PC-3 (cell line): ENCODE measurements around the gene ZNF774. TPM values are rescaled to one million over a fixed set of nuclear protein-coding genes. Genes with fewer than 3 reads are reported as not detected.

Experiments used
- ATAC-seq: fragments of 200-7000 bp; cut with Tn5 transposase; 2 replicates; pipeline ENCODE4 v1.9.1; 2020; ENCODE audit warnings: mild to moderate bottlenecking, moderate library complexity
- BruUV-seq: library from RNA; stranded (reverse); fragments of 400-500 nt; replicated peaks from 2 replicates; lab custom pipeline; 2021; lab: Mats Ljungman, UMichigan
- CTCF ChIA-PET: fragments of 300-600 bp; sonication (Branson Sonifier 250); formaldehyde crosslinking; loops from one replicate; lab custom pipeline; 2022; ENCODE audit warnings: antibody characterized with exemption; lab: Charles Lee
- POLR2A ChIA-PET: fragments of 300-600 bp; sonication (Branson Sonifier 250); formaldehyde crosslinking; loops from one replicate; lab custom pipeline; 2022; ENCODE audit warnings: antibody characterized with exemption; ENCODE audit not compliant: unreplicated experiment; lab: Charles Lee
- DNase-seq: peaks from one replicate; pipeline ENCODE4 v3.0.0-alpha.2; 2015
- H2AFZ ChIP-seq: fragments of 300-600 bp; sonication (generic); 2 replicates; pipeline ENCODE4 v1.6.0; 2016; ENCODE audit warnings: antibody characterized with exemption, low read length
- H3F3A ChIP-seq: fragments of 300-600 bp; sonication (generic); one replicate; pipeline ENCODE4 v1.6.0; 2017; ENCODE audit warnings: antibody characterized with exemption, low read length, control low read depth, mild to moderate bottlenecking; ENCODE audit not compliant: unreplicated experiment
- H3K27ac ChIP-seq: fragments of 300-600 bp; sonication (generic); 2 replicates; pipeline ENCODE4 v1.5.1; 2016; ENCODE audit warnings: mild to moderate bottlenecking, low read length
- H3K27me3 ChIP-seq: fragments of 300-600 bp; sonication (generic); 2 replicates; pipeline ENCODE4 v1.6.1; 2016; ENCODE audit warnings: low read length, mixed read lengths
- H3K36me3 ChIP-seq: fragments of 300-600 bp; sonication (generic); 2 replicates; pipeline ENCODE4 v1.6.1; 2016; ENCODE audit warnings: low read depth, mixed run types, low read length, mixed read lengths
- H3K4me1 ChIP-seq: fragments of 300-600 bp; sonication (generic); 2 replicates; pipeline ENCODE4 v1.5.1; 2016; ENCODE audit warnings: low read length; ENCODE audit not compliant: insufficient read depth
- H3K4me2 ChIP-seq: fragments of 300-600 bp; sonication (generic); 2 replicates; pipeline ENCODE4 v1.6.0; 2016; ENCODE audit warnings: low read length
- H3K4me3 ChIP-seq: fragments of 300-600 bp; sonication (generic); 2 replicates; pipeline ENCODE4 v1.5.1; 2016; ENCODE audit warnings: mild to moderate bottlenecking, low read length, mixed read lengths
- H3K79me2 ChIP-seq: fragments of 300-600 bp; sonication (generic); 2 replicates; pipeline ENCODE4 v1.6.1; 2017; ENCODE audit warnings: low read length, mixed read lengths
- H3K9ac ChIP-seq: fragments of 300-600 bp; sonication (generic); 2 replicates; pipeline ENCODE4 v1.6.0; 2016; ENCODE audit warnings: mild to moderate bottlenecking, low read length
- H3K9me2 ChIP-seq: fragments of 300-600 bp; sonication (generic); replicated peaks from 2 replicates; pipeline ENCODE4 v1.6.1; 2016; ENCODE audit warnings: mixed run types, low read length, mixed read lengths
- H3K9me3 ChIP-seq: fragments of 300-600 bp; sonication (generic); 2 replicates; pipeline ENCODE4 v1.6.1; 2016; ENCODE audit warnings: low read length, mixed read lengths
- H4K20me1 ChIP-seq: fragments of 300-600 bp; sonication (generic); 2 replicates; pipeline ENCODE4 v1.6.1; 2016; ENCODE audit warnings: low read length, mixed read lengths
- CTCF ChIP-seq: fragments of 300-600 bp; sonication (generic); conservative IDR thresholded peaks from 2 replicates; pipeline ENCODE4 v1.5.1; 2017; ENCODE audit warnings: antibody characterized with exemption, low read depth, mild to moderate bottlenecking, low read length
- EZH2 ChIP-seq: fragments of 300-600 bp; sonication (generic); IDR thresholded peaks from one replicate; pipeline ENCODE4 v1.6.1; 2017; ENCODE audit warnings: antibody characterized with exemption, mild to moderate bottlenecking, low read length; ENCODE audit not compliant: unreplicated experiment
- EZH2phosphoT487 ChIP-seq: fragments of 300-600 bp; sonication (generic); IDR thresholded peaks from 2 replicates; pipeline ENCODE4 v1.6.1; 2018; ENCODE audit warnings: mild to moderate bottlenecking, antibody characterized with exemption, low read length, borderline replicate concordance
- intact Hi-C: fragments of 100-400 bp; cut with micrococcal nuclease; formaldehyde crosslinking; loops from 2 replicates; pipeline ENCODE4 v1.9.0; 2023
- total RNA-seq: library from RNA; depleted of rRNA; stranded (reverse); fragments of >200 nt; gene quantifications from 2 replicates; pipeline ENCODE4 v1.2.3, GENCODE V29; 2014

Gene ZNF774
- total RNA-seq, 1 experiment from 2014 or later, result 1.9 TPM

- H3K79me2 ChIP-seq, result no peaks in the 10 kb centered on the region
- no peaks in the 10 kb centered on the region for H4K20me1 ChIP-seq
- no TSS peak for BruUV-seq
- no peaks in the 10 kb centered on the region for H3K9me2 ChIP-seq
- no peak overlapping the region for H3K27ac ChIP-seq
- peaks cover 8% of the 10 kb centered on the region for H3K4me1 ChIP-seq
- no peaks in the 10 kb centered on the region for H3K36me3 ChIP-seq
- ATAC-seq (no peak), DNase-seq (no peak)
- no peak overlapping the region for H2AFZ ChIP-seq
- H3K27me3 ChIP-seq, result no peaks in the 10 kb centered on the region
- no peak overlapping the region for H3K4me2 ChIP-seq
- CTCF ChIA-PET, result no interaction called here
- H3K9me3 ChIP-seq, result 0 out of 2 replicates have a peak, but pooled peaks cover 6% of the 10 kb centered on the region
- no peaks in the 10 kb centered on the region for H3F3A ChIP-seq
- H3K9ac ChIP-seq, result no peak overlapping the region
- intact Hi-C loops, result no loop called here
- TF ChIP-seq CTCF (no peak), EZH2phosphoT487 (no peak), EZH2 (no peak)
- no peak overlapping the region for H3K4me3 ChIP-seq
- POLR2A ChIA-PET, result no interaction called here
Observed at GRCh38 chr15:90375071-90375470, 23.0 kb downstream of the ZNF774 start.

GRCh38 chr15:90376789-90377188, 24.7 kb downstream of the ZNF774 start:
- H3K79me2 ChIP-seq, result no peaks in the 10 kb centered on the region
- no TSS peak for BruUV-seq
- intact Hi-C loops, result no loop called here
- H4K20me1 ChIP-seq, result no peaks in the 10 kb centered on the region
- ChIA-PET POLR2A (no interaction called here), CTCF (no interaction called here)
- H3K36me3 ChIP-seq, result no peaks in the 10 kb centered on the region
- no peak overlapping the region for H3K4me2 ChIP-seq
- H3K4me3 ChIP-seq, result no peak overlapping the region
- no peak overlapping the region for H2AFZ ChIP-seq
- DNase-seq (no peak), ATAC-seq (no peak)
- H3K4me1 ChIP-seq, result peaks cover 7% of the 10 kb centered on the region
- H3K9me2 ChIP-seq, result no peaks in the 10 kb centered on the region
- TF ChIP-seq EZH2 (no peak), CTCF (no peak), EZH2phosphoT487 (no peak)
- no peaks in the 10 kb centered on the region for H3K27me3 ChIP-seq
- H3K9me3 ChIP-seq, result 0 out of 2 replicates have a peak, but pooled peaks cover 6% of the 10 kb centered on the region
- H3F3A ChIP-seq, result no peaks in the 10 kb centered on the region
- H3K27ac ChIP-seq, result no peak overlapping the region
- H3K9ac ChIP-seq, result no peak overlapping the region

GRCh38 chr15:90379263-90379662, 27.2 kb downstream of the ZNF774 start:
- CTCF ChIA-PET, result no interaction called here
- TF ChIP-seq CTCF, result no peak
- TF ChIP-seq EZH2phosphoT487, result no peak
- no peak for TF ChIP-seq EZH2
- Histone ChIP-seq H2AFZ (no peak overlapping the region), H3K27ac (no peak overlapping the region), H3K4me1 (no peaks in the 10 kb centered on the region), H3K79me2 (no peaks in the 10 kb centered on the region), H3K9me3 (0 out of 2 replicates have a peak, but pooled peaks cover 6% of the 10 kb centered on the region), H3K9ac (no peak overlapping the region), H3K36me3 (no peaks in the 10 kb centered on the region), H4K20me1 (no peaks in the 10 kb centered on the region), H3F3A (no peaks in the 10 kb centered on the region), H3K9me2 (no peaks in the 10 kb centered on the region), H3K4me2 (no peak overlapping the region), H3K4me3 (no peak overlapping the region), H3K27me3 (no peaks in the 10 kb centered on the region)
- BruUV-seq, result no TSS peak
- intact Hi-C loops, result no loop called here
- POLR2A ChIA-PET, result no interaction called here
- no peak for DNase-seq
- no peak for ATAC-seq
